Astrocyte (in vitro differentiated cells and primary cell): ENCODE results near the gene PTCH1. TPM values are rescaled to one million over a fixed set of nuclear protein-coding genes. Genes with fewer than 3 reads are reported as not detected.

ENCODE experiments used
- DNase-seq: peaks from one replicate; pipeline ENCODE4 v3.0.0-alpha.2; 2010; ENCODE audit warnings: low read depth
- FAIRE-seq: peaks from 2 replicates; lab custom pipeline; 2011; peaks lifted over from hg19 to GRCh38; lab: Jason Lieb, UNC
- H2AFZ ChIP-seq: 2 replicates; pipeline ENCODE4 v1.6.0; 2012; ENCODE audit warnings: low read depth, low read length, inconsistent platforms
- H3K27ac ChIP-seq: 2 replicates; pipeline ENCODE4 v1.5.1; 2011; ENCODE audit warnings: low read depth, low read length, inconsistent platforms
- H3K27me3 ChIP-seq: 2 replicates; pipeline ENCODE4 v1.6.0; 2011; ENCODE audit warnings: low read length, inconsistent platforms; ENCODE audit not compliant: insufficient read depth
- H3K36me3 ChIP-seq: 2 replicates; pipeline ENCODE4 v1.5.1; 2011; ENCODE audit warnings: low read length, inconsistent platforms; ENCODE audit not compliant: insufficient read depth
- H3K4me1 ChIP-seq: 2 replicates; pipeline ENCODE4 v1.5.1; 2011; ENCODE audit warnings: low read length, inconsistent platforms; ENCODE audit not compliant: insufficient read depth
- H3K4me2 ChIP-seq: 2 replicates; pipeline ENCODE4 v1.6.0; 2012; ENCODE audit warnings: low read length, inconsistent platforms
- H3K4me3 ChIP-seq: 2 replicates; pipeline ENCODE4 v1.5.1; 2011; ENCODE audit warnings: low read depth, mild to moderate bottlenecking, low read length, inconsistent platforms; ENCODE audit not compliant: insufficient read depth
- H3K79me2 ChIP-seq: 2 replicates; pipeline ENCODE4 v1.6.0; 2012; ENCODE audit warnings: mild to moderate bottlenecking, low read length, inconsistent platforms; ENCODE audit not compliant: insufficient read depth
- H3K9ac ChIP-seq: 2 replicates; pipeline ENCODE4 v1.6.0; 2012; ENCODE audit warnings: mild to moderate bottlenecking, low read length, inconsistent platforms
- H3K9me3 ChIP-seq: 2 replicates; pipeline ENCODE4 v1.5.1; 2012; ENCODE audit warnings: low read depth, mild to moderate bottlenecking, low read length, inconsistent platforms; ENCODE audit not compliant: insufficient read depth
- H4K20me1 ChIP-seq: 2 replicates; pipeline ENCODE4 v1.6.0; 2012; ENCODE audit warnings: low read length, inconsistent platforms; ENCODE audit not compliant: insufficient read depth
- H3K27ac Mint-ChIP-seq: one replicate; pipeline ENCODE4 v1.8.0; 2021; ENCODE audit warnings: mild to moderate bottlenecking, mixed read lengths; ENCODE audit not compliant: unreplicated experiment
- H3K27me3 Mint-ChIP-seq: one replicate; pipeline ENCODE4 v1.8.0; 2021; ENCODE audit warnings: low read depth, mixed read lengths; ENCODE audit not compliant: unreplicated experiment
- H3K36me3 Mint-ChIP-seq: one replicate; pipeline ENCODE4 v1.8.0; 2021; ENCODE audit warnings: low read depth, mixed read lengths; ENCODE audit not compliant: unreplicated experiment
- H3K4me1 Mint-ChIP-seq: one replicate; pipeline ENCODE4 v1.8.0; 2021; ENCODE audit warnings: low read depth, mixed read lengths; ENCODE audit not compliant: unreplicated experiment
- H3K4me3 Mint-ChIP-seq: one replicate; pipeline ENCODE4 v1.8.0; 2021; ENCODE audit warnings: mild to moderate bottlenecking, moderate library complexity, mixed read lengths; ENCODE audit not compliant: unreplicated experiment
- H3K9me3 Mint-ChIP-seq: one replicate; pipeline ENCODE4 v1.8.0; 2021; ENCODE audit warnings: mild to moderate bottlenecking, mixed read lengths; ENCODE audit not compliant: unreplicated experiment
- CTCF ChIP-seq: IDR thresholded peaks from 2 replicates; pipeline ENCODE4 v1.5.1; 2011; ENCODE audit warnings: low read depth, mild to moderate bottlenecking, inconsistent platforms, low read length, moderate library complexity; ENCODE audit not compliant: insufficient read depth
- EZH2 ChIP-seq: IDR thresholded peaks from 2 replicates; pipeline ENCODE4 v1.6.1; 2012; ENCODE audit warnings: mild to moderate bottlenecking, low read length, inconsistent platforms; ENCODE audit not compliant: insufficient read depth
- total RNA-seq: library from RNA; stranded (reverse); gene quantifications from 2 replicates; pipeline ENCODE4 v1.2.1, GENCODE V29; 2021

PTCH1 gene
- total RNA-seq, 1 donor from 2014 or later: 21.3 TPM

GRCh38 chr9:95459851-95460517 is 56.8 kb downstream of the PTCH1 start:
- H3K4me3 ChIP-seq: no peak overlapping the region
- no peaks in the 10 kb centered on the region for H3K36me3 ChIP-seq
- no peak overlapping the region for H3K27ac Mint-ChIP-seq
- peaks cover 37% of the 10 kb centered on the region for H3K36me3 Mint-ChIP-seq
- H3K79me2 ChIP-seq: no peaks in the 10 kb centered on the region
- no peak overlapping the region for H3K4me3 Mint-ChIP-seq
- no peak overlapping the region for H3K4me2 ChIP-seq
- H3K27me3 ChIP-seq: no peaks in the 10 kb centered on the region
- H3K9me3 Mint-ChIP-seq: no peaks in the 10 kb centered on the region
- DNase-seq (no peak), FAIRE-seq (no peak)
- no peak overlapping the region for H2AFZ ChIP-seq
- peaks cover 40% of the 10 kb centered on the region for H3K4me1 Mint-ChIP-seq
- no peaks in the 10 kb centered on the region for H3K27me3 Mint-ChIP-seq
- H3K27ac ChIP-seq: no peak overlapping the region
- no peak overlapping the region for H3K9ac ChIP-seq
- no peaks in the 10 kb centered on the region for H4K20me1 ChIP-seq
- H3K9me3 ChIP-seq: no peaks in the 10 kb centered on the region
- peaks cover 21% of the 10 kb centered on the region for H3K4me1 ChIP-seq
- no peak for TF ChIP-seq EZH2
- TF ChIP-seq CTCF: no peak

- Mint-ChIP-seq H3K27ac (no peak overlapping the region), H3K27me3 (no peaks in the 10 kb centered on the region), H3K4me3 (no peak overlapping the region), H3K9me3 (no peaks in the 10 kb centered on the region), H3K36me3 (peaks cover 41% of the 10 kb centered on the region), H3K4me1 (peaks cover 32% of the 10 kb centered on the region)
- no peak for DNase-seq
- FAIRE-seq: no peak
- peaks cover 21% of the 10 kb centered on the region for H3K4me1 ChIP-seq
- H4K20me1 ChIP-seq: no peaks in the 10 kb centered on the region
- no peaks in the 10 kb centered on the region for H3K79me2 ChIP-seq
- H3K27me3 ChIP-seq: no peaks in the 10 kb centered on the region
- no peak overlapping the region for H3K27ac ChIP-seq
- no peak overlapping the region for H3K9ac ChIP-seq
- H3K4me2 ChIP-seq: no peak overlapping the region
- no peak for TF ChIP-seq EZH2
- no peak overlapping the region for H2AFZ ChIP-seq
- no peak overlapping the region for H3K4me3 ChIP-seq
- H3K36me3 ChIP-seq: no peaks in the 10 kb centered on the region
- no peaks in the 10 kb centered on the region for H3K9me3 ChIP-seq
These were observed 57.6 kb downstream of the PTCH1 start for GRCh38 chr9:95459178-95459577.

- Histone ChIP-seq H2AFZ (no peak overlapping the region), H3K27ac (no peak overlapping the region), H3K4me1 (peaks cover 21% of the 10 kb centered on the region), H3K9me3 (no peaks in the 10 kb centered on the region), H3K79me2 (no peaks in the 10 kb centered on the region), H3K4me2 (no peak overlapping the region), H4K20me1 (no peaks in the 10 kb centered on the region), H3K36me3 (no peaks in the 10 kb centered on the region), H3K9ac (no peak overlapping the region), H3K4me3 (no peak overlapping the region), H3K27me3 (no peaks in the 10 kb centered on the region)
- Mint-ChIP-seq H3K27ac (no peak overlapping the region), H3K9me3 (no peaks in the 10 kb centered on the region), H3K4me1 (peaks cover 27% of the 10 kb centered on the region), H3K4me3 (no peak overlapping the region), H3K27me3 (peaks cover 3% of the 10 kb centered on the region), H3K36me3 (peaks cover 46% of the 10 kb centered on the region)
- FAIRE-seq (no peak), DNase-seq (no peak)
- no peak for TF ChIP-seq CTCF
- TF ChIP-seq EZH2: no peak
These were observed 58.1 kb downstream of the PTCH1 start for GRCh38 chr9:95458666-95459065.
